Kidney (tissue), 14 donors: ENCODE measurements around the gene KCNC3. TPM values are rescaled to one million over a fixed set of nuclear protein-coding genes. Genes with fewer than 3 reads are reported as not detected.

Source experiments
- DNase-seq, 5 donors: peaks; one replicate each; pipeline ENCODE4 v3.0.0-alpha.2; 2013 to 2020
- FAIRE-seq: peaks from 2 replicates; lab custom pipeline; 2012; peaks lifted over from hg19 to GRCh38; lab: Jason Lieb, UNC
- H3K27ac ChIP-seq, 2 donors: one replicate each; pipeline ENCODE4 v1.7.0; 2013; ENCODE audit warnings: low read depth in 2 of 2, low read length in 2 of 2, inconsistent platforms in 1 of 2
- H3K27me3 ChIP-seq: one replicate; pipeline ENCODE4 v1.7.1; 2013; ENCODE audit warnings: low read length, inconsistent platforms; ENCODE audit not compliant: control insufficient read depth, insufficient read depth
- H3K36me3 ChIP-seq, 3 donors: one replicate each; pipeline versions ENCODE4 v1.7.0 to v1.7.1; 2013; ENCODE audit warnings: low read length in 3 of 3, control low read depth in 1 of 3, inconsistent platforms in 1 of 3; ENCODE audit not compliant: insufficient read depth in 3 of 3, control insufficient read depth in 2 of 3
- H3K4me1 ChIP-seq, 3 donors: one replicate each; pipeline versions ENCODE4 v1.7.0 to v1.7.1; 2013; ENCODE audit warnings: low read length in 3 of 3, inconsistent platforms in 1 of 3, low read depth in 1 of 3; ENCODE audit not compliant: control insufficient read depth in 2 of 3, insufficient read depth in 2 of 3
- H3K4me3 ChIP-seq, 3 donors: one replicate each; pipeline versions ENCODE4 v1.7.0 to v1.8.1; 2013; ENCODE audit warnings: low read length in 3 of 3, control low read depth in 1 of 3, inconsistent platforms in 1 of 3
- H3K9ac ChIP-seq, 3 donors: one replicate each; pipeline versions ENCODE4 v1.7.0 to v1.7.1; 2013; ENCODE audit warnings: low read length in 3 of 3, control low read depth in 1 of 3, inconsistent platforms in 1 of 3
- H3K9me3 ChIP-seq, 3 donors: one replicate each; pipeline versions ENCODE4 v1.7.0 to v1.7.1; 2013; ENCODE audit warnings: low read length in 3 of 3, control low read depth in 1 of 3, inconsistent platforms in 1 of 3; ENCODE audit not compliant: control insufficient read depth in 2 of 3, insufficient read depth in 1 of 3
- CTCF ChIP-seq: IDR thresholded peaks from 3 replicates; pipeline ENCODE4 v1.5.1; 2012; ENCODE audit warnings: mild to moderate bottlenecking, moderate library complexity, borderline replicate concordance; ENCODE audit not compliant: insufficient read depth; ENCODE audit errors: extremely low read depth
- intact Hi-C: fragments of 100-400 bp; cut with DNase I; formaldehyde crosslinking; loops from one replicate; pipeline ENCODE4 v1.11.1; 2022
- polyA plus RNA-seq: library from polyadenylated mRNA; stranded (reverse); fragments of 350-450 nt; fragmentation: Illumina TruSeq; extraction: RNeasy Lipid Tissue Mini Kit (QIAGEN cat#74804); gene quantifications from one replicate; pipeline ENCODE4 v1.2.3, GENCODE V29; 2014; ENCODE audit warnings: low read depth, low replicate concordance; ENCODE audit not compliant: insufficient read depth
- total RNA-seq: library from RNA; stranded (reverse); fragmentation: NEBNext Ultra II Directional; extraction: Animal tissue kit (Norgen Biotek cat#: 25700); gene quantifications from one replicate; pipeline ENCODE4 v1.2.1, GENCODE V29; 2021
- donor health status: control.
- donor health status: control.
- donor health status: control.
- donor health status: control.
- donor health status: control.
- donor health status: DM: yes; HTN: yes; CAD: no.
- donor health status: Normal renal cell carcinoma (clear cell type).

KCNC3 gene
- total and polyA plus RNA-seq, 2 donors from 2014 or later = 9.1 to 31.0 TPM

- Histone ChIP-seq H3K9ac (no peak overlapping the region), H3K27ac (no peak overlapping the region), H3K4me3 (no peak overlapping the region), H3K4me1 (peaks cover 0 to 6% (median 0%) of the 10 kb centered on the region in 3 donors), H3K27me3 (peaks cover 9% of the 10 kb centered on the region), H3K9me3 (no peaks in the 10 kb centered on the region), H3K36me3 (no peaks in the 10 kb centered on the region)
- DNase-seq (peak in 1 of 5 donors; percentile 64), FAIRE-seq (no peak)
- intact Hi-C loops = no loop called here
- no peak for TF ChIP-seq CTCF
Measured at GRCh38 chr19:50322931-50323781, 6.0 kb downstream of the KCNC3 start.

- no peak overlapping the region for H3K4me3 ChIP-seq
- H3K27me3 ChIP-seq = peaks cover 4% of the 10 kb centered on the region
- peaks cover 0 to 6% (median 0%) of the 10 kb centered on the region in 3 donors for H3K4me1 ChIP-seq
- intact Hi-C loops = no loop called here
- no peaks in the 10 kb centered on the region for H3K36me3 ChIP-seq
- FAIRE-seq (no peak), DNase-seq (no peak)
- H3K27ac ChIP-seq = no peak overlapping the region
- TF ChIP-seq CTCF = no peak
- H3K9me3 ChIP-seq = no peaks in the 10 kb centered on the region
- H3K9ac ChIP-seq = no peak overlapping the region
Measured at GRCh38 chr19:50322234-50322633, 6.9 kb downstream of the KCNC3 start.

GRCh38 chr19:50321831-50322230 is 7.3 kb downstream of the KCNC3 start:
- intact Hi-C loops = no loop called here
- H3K9me3 ChIP-seq = no peaks in the 10 kb centered on the region
- H3K4me3 ChIP-seq = no peak overlapping the region
- no peak for TF ChIP-seq CTCF
- FAIRE-seq (no peak), DNase-seq (no peak)
- peaks cover under 1% of the 10 kb centered on the region for H3K27me3 ChIP-seq
- H3K36me3 ChIP-seq = no peaks in the 10 kb centered on the region
- H3K9ac ChIP-seq = no peak overlapping the region
- H3K4me1 ChIP-seq = peaks cover 0 to 6% (median 0%) of the 10 kb centered on the region in 3 donors
- H3K27ac ChIP-seq = no peak overlapping the region
